NCI-H510A (cell line): Measurements from ENCODE around the gene RAB13.

ENCODE experiments used
- DNase-seq: peaks from one replicate; lab custom pipeline; 2025; lab: John Stamatoyannopoulos, UW

RAB13 gene

GRCh38 chr1:153977250-153978240 lies 8.6 kb downstream of the RAB13 start, which contains the start of gene JTB:
Gene JTB, minus strand, starts transcription at chr1:153977674. Its CDS starts 422 bp downstream, at chr1:153977252.
- DNase-seq, result peak; percentile 83

- no peak for DNase-seq
Observed at GRCh38 chr1:153976819-153977249, 9.3 kb downstream of the RAB13 start.

GRCh38 chr1:153973525-153973924 lies 12.6 kb downstream of the RAB13 start:
- no peak for DNase-seq

- DNase-seq, result no peak
Observed at GRCh38 chr1:153973071-153973470, 13.1 kb downstream of the RAB13 start.

DNA sequence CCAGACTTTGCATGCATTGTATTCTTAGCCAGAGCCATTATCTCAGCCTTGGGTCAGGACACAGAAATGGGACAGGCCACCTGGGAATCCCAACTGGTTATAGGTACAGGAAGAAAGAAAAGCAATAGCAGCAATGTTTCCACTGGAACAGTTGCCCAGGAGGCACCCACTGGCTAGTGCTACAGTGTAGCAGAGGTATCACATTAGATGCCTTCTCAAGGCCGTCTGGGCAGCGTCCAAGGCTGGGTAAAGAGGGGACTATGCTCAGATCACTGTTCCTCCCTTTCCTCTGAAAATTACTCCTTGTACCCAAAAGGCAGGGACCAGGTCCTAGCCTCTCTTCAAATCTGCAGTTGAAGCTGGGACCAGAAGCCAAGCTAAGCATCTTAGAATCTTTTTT lies 15.8 kb downstream of the RAB13 start:
- DNase-seq, result no peak

DNA sequence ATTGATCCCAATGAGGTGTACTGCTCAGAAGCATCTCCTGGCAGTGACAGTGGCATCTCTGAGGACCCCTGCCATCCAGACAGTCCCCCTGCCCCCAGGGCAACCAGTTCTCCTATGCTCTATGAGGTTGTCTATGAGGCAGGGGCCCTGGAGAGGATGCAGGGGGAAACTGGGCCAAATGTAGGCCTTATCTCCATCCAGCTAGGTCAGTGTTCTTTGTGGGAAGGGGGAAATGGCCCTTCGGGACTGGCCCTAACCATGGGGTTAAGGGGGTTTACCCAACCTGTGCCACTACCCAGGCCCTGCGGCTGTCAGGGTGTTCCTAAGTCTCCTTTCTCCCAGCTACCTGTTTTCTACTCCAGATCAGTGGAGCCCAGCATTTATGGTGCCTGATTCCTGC lies 17.2 kb downstream of the RAB13 start:
- DNase-seq, result no peak

DNA sequence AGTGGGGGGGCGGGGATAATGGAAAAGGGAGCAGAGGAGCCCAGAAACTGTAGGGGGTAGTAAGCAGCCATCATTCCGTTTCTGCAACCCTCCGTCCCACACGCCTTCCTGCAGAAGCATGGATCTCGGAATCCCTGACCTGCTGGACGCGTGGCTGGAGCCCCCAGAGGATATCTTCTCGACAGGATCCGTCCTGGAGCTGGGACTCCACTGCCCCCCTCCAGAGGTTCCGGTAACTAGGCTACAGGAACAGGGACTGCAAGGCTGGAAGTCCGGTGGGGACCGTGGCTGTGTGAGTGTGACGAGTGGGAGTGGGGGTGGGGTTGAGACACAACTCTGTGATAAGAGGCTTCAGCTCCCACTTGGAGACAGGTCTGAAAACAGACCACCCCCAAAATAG lies 17.7 kb downstream of the RAB13 start:
- no peak for DNase-seq

GRCh38 chr1:153968000-153968363 lies 18.2 kb downstream of the RAB13 start:
- peak; percentile 63 for DNase-seq

DNA sequence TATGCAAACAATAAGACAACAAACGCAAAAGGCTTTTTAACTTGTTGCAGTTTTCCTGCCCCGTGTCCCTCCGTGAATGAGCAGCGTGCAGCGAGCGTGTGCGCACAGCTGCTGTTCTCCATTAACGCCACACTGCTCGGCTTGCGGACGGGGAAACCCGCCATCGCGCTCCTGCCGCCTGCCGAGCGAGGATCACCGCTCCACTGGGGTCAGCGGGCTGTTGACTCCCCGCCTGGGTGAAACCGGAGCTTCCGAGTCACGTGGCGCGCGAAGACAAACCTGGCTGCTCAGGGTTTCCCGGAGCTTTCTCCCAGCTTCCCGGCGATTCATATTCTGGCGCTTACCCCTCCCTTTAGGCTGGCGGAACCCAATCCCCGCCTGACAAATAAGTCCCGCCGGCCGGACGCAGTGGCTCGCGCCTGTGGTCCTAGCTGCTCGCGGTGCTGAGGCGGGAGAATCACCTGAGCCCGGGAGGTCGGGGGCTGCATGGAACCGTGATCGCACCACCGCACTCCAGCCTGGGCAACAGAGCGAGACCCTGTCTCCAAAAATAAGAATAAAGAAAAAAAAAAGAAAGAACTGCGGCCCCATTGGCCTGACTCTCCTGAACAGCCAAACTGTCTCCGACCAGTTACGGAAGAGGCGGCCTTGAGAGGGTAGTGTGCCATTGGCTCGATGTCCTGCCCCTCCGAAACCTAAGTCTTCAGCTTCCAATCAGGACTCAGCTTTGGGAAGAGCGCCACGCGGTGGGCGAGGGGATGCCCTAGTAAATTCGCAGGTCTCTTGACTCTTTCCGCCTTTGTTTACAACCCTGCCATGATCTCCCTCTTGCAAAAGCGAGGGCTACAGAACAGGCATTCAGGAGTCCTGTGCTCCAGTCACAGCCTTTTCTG lies 18.8 kb downstream of the RAB13 start, which contains the start of gene CREB3L4:
CREB3L4 (plus strand) TSS at position 796 of the 893 bp plus-strand sequence. CDS start 624 bp downstream, outside the sequence.
- DNase-seq, result peak; percentile 96

GRCh38 chr1:153963850-153964331 lies 22.2 kb downstream of the RAB13 start:
- DNase-seq, result no peak

- DNase-seq, result peak; percentile 94
Observed at GRCh38 chr1:153963030-153963849, 22.9 kb downstream of the RAB13 start, which contains the start of gene SLC39A1. Gene SLC39A1, minus strand, starts transcription at chr1:153963537. Its CDS starts 822 bp downstream, at chr1:153962715.

DNA sequence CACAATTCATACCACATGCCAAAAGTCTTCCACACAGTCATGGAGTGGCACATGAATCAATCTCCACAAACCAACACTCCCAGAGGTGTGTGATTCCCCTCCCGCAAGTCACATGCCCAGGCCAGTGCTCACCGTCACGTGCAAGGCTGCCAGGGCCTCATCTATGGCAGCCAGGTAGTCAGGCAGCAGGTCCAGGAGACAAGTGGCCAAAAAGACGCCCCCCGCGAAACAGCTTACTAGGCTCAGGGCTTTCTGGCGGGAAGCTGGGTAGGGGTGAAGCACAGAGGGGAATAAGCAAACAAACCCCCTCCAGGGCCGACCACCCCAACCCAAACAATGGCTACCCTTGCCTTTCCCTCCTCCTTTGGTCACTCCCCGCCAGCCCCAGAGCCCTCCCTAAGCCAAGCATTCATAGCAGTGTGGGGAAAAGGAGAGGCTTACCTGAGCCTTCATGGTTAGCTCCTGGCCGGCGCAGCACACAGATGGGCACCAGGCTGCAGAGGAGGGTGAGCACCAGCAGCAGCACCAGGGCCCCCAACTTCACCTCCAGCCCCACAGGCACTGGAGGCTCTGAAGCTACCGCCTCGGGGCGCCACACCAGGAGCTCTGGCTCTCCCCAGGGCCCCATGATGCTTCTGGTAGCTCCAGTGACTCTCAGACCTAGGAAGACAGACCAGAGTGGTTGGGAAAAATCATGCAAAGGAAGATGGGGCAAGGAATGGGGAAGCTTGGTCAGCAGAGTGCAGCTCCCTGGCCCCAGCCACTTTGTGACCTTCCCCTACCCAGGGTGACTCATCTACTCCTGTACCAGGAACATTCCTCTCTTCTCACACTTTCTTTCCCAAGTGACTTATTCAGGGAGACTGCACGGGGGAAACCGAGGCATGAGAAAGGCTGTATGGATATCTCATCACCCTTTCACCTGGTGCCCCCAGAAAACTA lies 23.8 kb downstream of the RAB13 start:
- DNase-seq, result peak; percentile 17

DNA sequence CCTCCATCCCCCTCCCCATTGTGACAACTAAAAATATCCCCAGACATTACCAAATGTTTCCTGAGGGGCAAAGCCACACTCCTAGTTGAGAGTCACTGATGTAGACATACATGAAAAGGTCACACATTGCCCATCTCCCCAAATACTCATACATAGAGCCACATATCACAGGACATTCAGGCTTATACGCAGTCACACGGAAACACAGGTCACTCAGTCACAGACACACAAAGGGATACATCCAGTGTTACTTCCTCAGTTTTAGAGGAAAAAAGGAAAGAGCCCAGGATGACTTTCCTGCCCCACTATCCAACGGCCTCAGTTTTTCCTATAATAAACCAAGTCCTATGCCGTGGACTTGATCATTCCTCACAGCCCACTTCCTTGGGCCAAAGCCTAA lies 24.7 kb downstream of the RAB13 start:
- no peak for DNase-seq

DNA sequence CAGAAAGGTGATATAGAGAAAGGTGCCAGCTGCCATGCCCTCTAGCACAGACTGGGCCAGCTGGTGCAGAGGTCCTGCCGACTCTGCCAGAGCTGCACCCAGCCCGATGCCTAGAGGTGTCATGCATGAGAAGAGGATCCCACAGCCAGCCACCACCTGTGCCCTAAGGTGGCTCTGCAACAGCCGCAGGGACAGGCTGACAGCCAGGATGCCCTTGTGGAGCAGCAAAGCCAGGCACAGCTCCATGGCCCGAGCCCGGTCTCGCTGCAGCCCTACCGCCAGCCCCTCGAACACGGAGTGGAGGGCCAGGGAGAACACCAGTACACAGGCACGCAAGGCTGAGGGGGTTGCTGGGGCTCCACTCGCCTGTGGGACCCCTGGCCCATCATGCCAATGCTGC lies 25.9 kb downstream of the RAB13 start:
- no peak for DNase-seq

GRCh38 chr1:153959454-153959853 lies 26.7 kb downstream of the RAB13 start:
- no peak for DNase-seq

- no peak for DNase-seq
Observed at GRCh38 chr1:153958961-153959260, 27.2 kb downstream of the RAB13 start.

DNA sequence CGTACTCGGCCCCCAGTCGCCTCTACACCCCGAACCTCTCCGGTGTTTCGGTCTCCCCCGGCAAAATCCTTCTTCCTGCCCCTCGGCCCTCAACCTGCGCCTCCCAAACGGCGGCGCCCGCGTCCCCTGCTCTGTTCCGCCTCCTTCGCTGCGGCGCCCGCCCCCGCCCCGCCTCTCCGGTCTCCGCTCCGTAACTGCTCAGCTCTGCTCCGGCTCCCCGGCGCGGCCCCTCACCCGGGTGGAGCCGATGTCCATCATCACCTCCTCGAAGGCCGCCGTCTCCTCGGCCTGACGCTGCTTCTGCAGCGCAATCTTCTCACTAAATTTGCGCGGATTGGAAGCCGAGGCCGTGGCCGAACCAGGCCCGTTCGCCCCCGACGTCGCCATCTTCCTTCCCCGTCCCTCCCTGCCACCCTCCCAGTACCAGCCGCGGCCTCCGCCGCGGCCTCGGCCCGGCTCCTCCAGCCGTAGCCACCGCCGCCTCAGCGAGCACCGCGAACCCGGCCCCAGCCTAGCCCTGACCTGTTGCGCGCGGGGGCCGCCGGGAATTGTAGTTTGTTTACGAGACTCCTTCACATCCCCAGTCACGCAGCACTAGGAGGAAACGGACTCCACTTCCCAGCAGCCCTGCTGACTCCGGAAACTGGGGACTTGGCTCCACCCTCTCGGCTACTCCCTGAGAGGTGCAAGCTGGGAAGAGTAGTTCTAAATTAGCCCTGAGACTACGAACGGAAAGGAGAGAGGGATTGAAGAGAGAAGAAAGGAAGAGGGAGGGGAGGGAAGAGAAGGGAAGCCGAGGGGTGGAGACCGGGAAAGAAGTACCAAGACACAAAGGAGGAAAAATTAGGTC lies 27.8 kb downstream of the RAB13 start, which contains the start of gene CRTC2:
CRTC2 (minus strand) TSS at position 502 of the 850 bp plus-strand sequence; CDS start at position 387, 115 bp downstream.
- peak; percentile 97 for DNase-seq

DNA sequence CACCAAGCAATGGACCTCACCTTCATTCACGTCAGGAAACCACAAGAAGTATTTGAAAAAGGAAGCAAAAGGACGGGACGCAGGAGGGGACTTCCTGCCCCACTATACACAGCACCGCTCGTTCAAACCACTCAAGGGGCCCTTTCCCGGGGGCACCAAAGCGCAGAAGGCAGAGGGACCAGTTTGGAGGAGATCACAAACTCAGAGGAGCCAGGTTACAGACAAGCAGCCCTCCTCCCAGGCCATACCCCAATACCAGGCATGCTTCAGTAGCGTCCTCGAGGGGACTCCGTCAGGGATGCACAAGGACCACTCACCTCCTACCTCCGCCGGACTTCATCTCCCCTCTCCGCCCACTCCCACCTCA lies 28.4 kb downstream of the RAB13 start:
- no peak for DNase-seq

- DNase-seq, result no peak
Observed at GRCh38 chr1:153956997-153957715, 29.0 kb downstream of the RAB13 start.
